T-cell (primary cell): ENCODE results near the gene ZNRF2. TPM values are rescaled to one million over a fixed set of nuclear protein-coding genes. Genes with fewer than 3 reads are reported as not detected.

ENCODE experiments used
- ATAC-seq, 4 experiments: fragments of 200-7000 bp in 3 of 4; fragments of 150-1000 bp in 1 of 4; cut with Tn5 transposase; replicated peaks in 1 of 4; 1 replicate in 3 of 4; 2 replicates in 1 of 4; pipeline ENCODE4 v1.10.0; 2021; ENCODE audit warnings: moderate library complexity in 3 of 4, mild to moderate bottlenecking in 2 of 4, moderate number of reproducible peaks in 1 of 4
- CTCF ChIA-PET, 2 donors: fragments of 300-600 bp; sonication (Branson Sonifier 250); formaldehyde crosslinking; loops; one replicate each; lab custom pipeline; 2022; ENCODE audit warnings: antibody characterized with exemption in 2 of 2; lab: Charles Lee
- POLR2A ChIA-PET, 2 donors: fragments of 300-600 bp; sonication (Branson Sonifier 250); formaldehyde crosslinking; loops; one replicate each; lab custom pipeline; 2022; ENCODE audit warnings: antibody characterized with exemption in 2 of 2; lab: Charles Lee
- DNase-seq, 35 experiments: peaks; one replicate each; pipeline versions ENCODE4 v3.0.0 to v3.0.0-alpha.2; 2013 to 2023
- H3K27ac ChIP-seq: one replicate; pipeline ENCODE4 v1.5.1; 2013; ENCODE audit warnings: low read length
- H3K27me3 ChIP-seq, 2 experiments: replicated peaks in 1 of 2; 1 replicate in 1 of 2; 2 replicates in 1 of 2; pipeline versions ENCODE4 v1.6.1 to v1.7.0; 2013; ENCODE audit warnings: low read length in 1 of 2, mixed read lengths in 1 of 2; ENCODE audit not compliant: control insufficient read depth in 2 of 2, insufficient read depth in 2 of 2; ENCODE audit errors: extremely low read depth in 1 of 2
- H3K36me3 ChIP-seq, 2 donors: 1 replicate in 1 of 2; 2 replicates in 1 of 2; pipeline versions ENCODE4 v1.6.1 to v1.7.0; 2013; ENCODE audit warnings: low read length in 1 of 2; ENCODE audit not compliant: control insufficient read depth in 2 of 2, insufficient read depth in 1 of 2; ENCODE audit errors: extremely low read depth in 1 of 2
- H3K4me1 ChIP-seq, 2 experiments: 1 replicate in 1 of 2; 2 replicates in 1 of 2; pipeline versions ENCODE4 v1.6.1 to v1.7.0; 2013; ENCODE audit warnings: low read length in 2 of 2, mixed read lengths in 1 of 2; ENCODE audit not compliant: insufficient read depth in 2 of 2, control insufficient read depth in 1 of 2; ENCODE audit errors: extremely low read depth in 1 of 2
- H3K4me3 ChIP-seq, 2 donors: 1 replicate in 1 of 2; 2 replicates in 1 of 2; pipeline versions ENCODE4 v1.5.1 to v1.7.0; 2013; ENCODE audit warnings: mild to moderate bottlenecking in 2 of 2, low read length in 1 of 2, moderate library complexity in 1 of 2; ENCODE audit not compliant: control insufficient read depth in 1 of 2; ENCODE audit errors: extremely low read depth in 1 of 2
- H3K9me3 ChIP-seq: 2 replicates; pipeline ENCODE4 v1.7.0; 2013
- H3K27ac Mint-ChIP-seq, 2 donors: one replicate each; pipeline ENCODE4 v1.8.0; 2020 to 2021; ENCODE audit warnings: mild to moderate bottlenecking in 2 of 2, mixed read lengths in 2 of 2
- H3K27me3 Mint-ChIP-seq, 2 donors: one replicate each; pipeline ENCODE4 v1.8.0; 2021 to 2022; ENCODE audit warnings: mixed read lengths in 2 of 2
- H3K36me3 Mint-ChIP-seq: one replicate; pipeline ENCODE4 v1.8.0; 2021; ENCODE audit warnings: mixed read lengths
- H3K4me1 Mint-ChIP-seq, 3 donors: one replicate each; pipeline ENCODE4 v1.8.0; 2020 to 2022; ENCODE audit warnings: mixed read lengths in 3 of 3, mild to moderate bottlenecking in 1 of 3
- H3K4me3 Mint-ChIP-seq, 3 donors: one replicate each; pipeline ENCODE4 v1.8.0; 2020 to 2022; ENCODE audit warnings: mild to moderate bottlenecking in 3 of 3, mixed read lengths in 3 of 3, moderate library complexity in 3 of 3
- H3K9me3 Mint-ChIP-seq, 3 donors: one replicate each; pipeline ENCODE4 v1.8.0; 2020 to 2022; ENCODE audit warnings: mixed read lengths in 3 of 3
- WGBS: methylation state at CpG from one replicate; pipeline ENCODE4 v1.1.5; 2013; ENCODE audit warnings: missing lambda C conversion rate; ENCODE audit not compliant: insufficient coverage; 5-methylcytosine and 5-hydroxymethylcytosine counted together
- total RNA-seq, 35 experiments: library from RNA in 6 of 35; stranded (reverse) in 6 of 35; fragments of 120-200 nt in 1 of 35; gene quantifications; one replicate each; pipeline versions ENCODE4 v1.2.1 to v1.2.4 and lab custom pipeline; 2013 to 2026

Gene ZNRF2
- total RNA-seq, 5 donors from 2014 or later (not counting 1 experiment from before 2014, with no cell fraction given), result 22.4 to 38.4 (median 30.8) TPM

DNA sequence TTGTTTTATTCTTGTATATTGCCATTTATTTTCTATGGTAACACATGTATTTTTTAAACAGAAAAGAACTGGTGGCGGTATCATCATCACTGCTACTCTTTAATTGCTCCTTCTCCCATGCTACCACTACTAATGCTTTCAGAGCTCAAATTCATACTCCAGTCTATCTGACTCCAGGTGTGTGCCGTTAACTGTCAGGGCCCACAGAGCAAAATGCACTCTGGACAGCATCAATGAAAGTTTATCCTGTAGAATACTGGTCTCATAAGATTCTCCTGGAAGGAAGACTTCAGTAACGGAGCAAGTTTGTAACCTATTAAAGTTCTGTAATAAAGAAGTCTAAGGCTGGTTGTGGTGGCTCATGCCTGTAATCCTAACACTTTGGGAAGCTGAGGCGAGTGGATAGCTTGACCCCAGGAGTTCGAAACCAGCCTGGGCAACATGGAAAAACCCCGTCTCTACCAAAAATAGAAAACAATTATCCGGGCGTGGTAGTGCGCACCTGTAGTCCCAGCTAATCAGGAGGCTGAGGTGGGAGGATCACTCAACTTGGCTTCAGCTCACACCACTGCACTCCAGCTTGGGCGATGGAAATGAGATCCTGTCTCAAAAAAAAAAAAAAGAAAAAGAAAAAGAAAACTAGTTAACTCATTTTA, 18.4 kb downstream of the ZNRF2 start:
- Mint-ChIP-seq H3K9me3 (no peaks in the 10 kb centered on the region), H3K27ac (no peak overlapping the region), H3K4me1 (peaks cover 67 to 75% (median 72%) of the 10 kb centered on the region in 3 donors), H3K36me3 (peaks cover 3% of the 10 kb centered on the region), H3K27me3 (no peaks in the 10 kb centered on the region), H3K4me3 (no peak overlapping the region)
- Histone ChIP-seq H3K4me3 (no peak overlapping the region), H3K27ac (no peak overlapping the region), H3K27me3 (no peaks in the 10 kb centered on the region), H3K36me3 (no peaks in the 10 kb centered on the region), H3K4me1 (peaks cover 4 to 6% of the 10 kb centered on the region in 2 experiments), H3K9me3 (no peaks in the 10 kb centered on the region)
- POLR2A ChIA-PET, result no interaction called here
- WGBS, result 98% methylated on average over 5 of the region's 10 CpGs
- DNase-seq, result no peak
- CTCF ChIA-PET, result interaction anchor here in 1 of 2 donors (0.9 kb wide), 1 partner anchor 23 kb away, joined by 3 read pairs; no protein-coding TSS in a partner anchor
- no peak for ATAC-seq

- no peak for DNase-seq
- Histone ChIP-seq H3K27ac (no peak overlapping the region), H3K27me3 (no peaks in the 10 kb centered on the region), H3K4me1 (peaks cover 4 to 6% of the 10 kb centered on the region in 2 experiments), H3K9me3 (no peaks in the 10 kb centered on the region), H3K4me3 (no peak overlapping the region), H3K36me3 (no peaks in the 10 kb centered on the region)
- ATAC-seq, result no peak
- CTCF ChIA-PET, result interaction anchor here in 1 of 2 donors (0.6 to 0.9 kb wide), 2 partner anchors 22 to 155 kb away, joined by 3 to 4 read pairs; no protein-coding TSS in a partner anchor
- no peaks in the 10 kb centered on the region for H3K9me3 Mint-ChIP-seq
- H3K4me3 Mint-ChIP-seq, result no peak overlapping the region
- H3K36me3 Mint-ChIP-seq, result peaks cover 3% of the 10 kb centered on the region
- WGBS, result no CpG with 5 or more reads among the region's 1 CpG
- no peaks in the 10 kb centered on the region for H3K27me3 Mint-ChIP-seq
- no peak overlapping the region for H3K27ac Mint-ChIP-seq
- peaks cover 70 to 78% (median 70%) of the 10 kb centered on the region in 3 donors for H3K4me1 Mint-ChIP-seq
- POLR2A ChIA-PET, result interaction anchor here in 1 of 2 donors (0.6 kb wide), 1 partner anchor 19 kb away, joined by 4 read pairs; no protein-coding TSS in a partner anchor
Measured at GRCh38 chr7:30303312-30304039, 19.1 kb downstream of the ZNRF2 start.

DNA sequence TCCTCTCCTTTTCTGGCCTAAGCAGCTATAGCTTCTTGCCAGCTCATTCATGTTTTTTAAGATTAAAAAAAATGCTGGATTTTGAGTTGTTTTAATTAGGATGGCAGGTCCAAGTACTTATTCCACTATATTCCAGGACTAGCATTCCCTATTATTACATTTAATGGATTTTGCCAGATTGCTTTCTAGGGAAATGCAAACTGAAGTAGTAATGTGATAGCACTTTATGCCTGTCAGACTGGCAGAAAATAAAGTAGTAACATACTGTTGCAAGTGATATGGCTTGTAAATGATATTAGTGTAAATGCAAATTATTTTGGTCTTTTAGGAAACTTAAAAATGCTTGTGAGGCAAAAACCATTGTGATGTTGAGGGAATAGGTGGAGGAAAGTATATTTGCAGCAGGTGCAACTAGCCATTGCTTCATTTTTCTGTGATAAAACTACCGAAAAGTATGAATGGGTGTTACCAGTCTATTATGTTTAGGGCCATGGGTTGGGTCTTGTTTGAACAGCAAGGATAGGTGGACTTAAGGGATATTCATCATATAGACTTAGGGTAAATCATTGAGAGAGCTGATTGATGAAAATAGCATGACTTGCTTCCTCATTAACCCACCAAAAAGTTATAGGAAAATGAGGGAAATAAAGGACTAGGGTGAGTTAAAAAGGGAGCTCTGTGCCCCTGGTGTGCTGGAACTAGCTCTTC, 19.9 kb downstream of the ZNRF2 start:
- peaks cover 71 to 77% (median 74%) of the 10 kb centered on the region in 3 donors for H3K4me1 Mint-ChIP-seq
- no peak overlapping the region for H3K4me3 Mint-ChIP-seq

DNA sequence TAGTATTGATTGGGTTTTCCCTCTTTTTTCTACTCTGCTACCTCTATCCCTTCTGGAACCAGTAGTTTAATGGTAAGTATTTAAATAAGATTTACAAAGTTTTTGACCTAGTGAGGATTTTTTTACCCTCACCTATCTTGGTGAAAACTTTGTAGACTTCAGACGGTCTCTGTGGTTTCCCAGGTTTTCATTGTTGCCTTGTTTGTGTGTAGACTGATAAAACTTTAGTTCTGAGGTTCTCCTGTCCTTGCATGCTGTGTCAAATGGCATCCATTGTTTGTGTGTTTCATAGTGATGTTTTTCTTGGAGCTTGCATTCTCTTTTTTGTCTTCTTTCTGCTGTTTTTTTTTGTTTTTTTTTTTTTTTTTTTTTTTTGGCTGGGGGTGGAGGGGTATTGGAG, 22.6 kb downstream of the ZNRF2 start:
- DNase-seq, result peak in 1 of 35 experiments; percentile 33
- peak in 2 of 4 experiments; percentile 51 to 53 for ATAC-seq
- Mint-ChIP-seq H3K4me1 (peaks cover 78 to 87% (median 82%) of the 10 kb centered on the region in 3 donors), H3K27me3 (no peaks in the 10 kb centered on the region), H3K9me3 (no peaks in the 10 kb centered on the region), H3K36me3 (peaks cover 3% of the 10 kb centered on the region), H3K4me3 (peak overlapping the region in 1 of 3 donors; percentile 42), H3K27ac (peak overlapping the region in 1 of 2 donors; percentile 25)
- ChIA-PET CTCF (interaction anchor here in 1 of 2 donors (0.7 to 1.1 kb wide), 2 partner anchors 21 to 203 kb away, joined by 3 to 7 read pairs; no protein-coding TSS in a partner anchor), POLR2A (interaction anchor here (0.6 to 0.7 kb wide), 3 partner anchors 15 to 376 kb away, joined by 5 to 9 read pairs (median 6); no protein-coding TSS in a partner anchor)
- H3K36me3 ChIP-seq, result no peaks in the 10 kb centered on the region
- peaks cover 0 to 4% of the 10 kb centered on the region in 2 experiments for H3K4me1 ChIP-seq
- no peaks in the 10 kb centered on the region for H3K27me3 ChIP-seq
- no peaks in the 10 kb centered on the region for H3K9me3 ChIP-seq
- whole genome bisulfite sequencing, result no CpG with 5 or more reads among the region's 1 CpG
- H3K27ac ChIP-seq, result no peak overlapping the region
- no peak overlapping the region for H3K4me3 ChIP-seq

More for the DNA sequence above, 19.9 kb downstream of the ZNRF2 start:
- 83% methylated on average over 1 of the region's 1 CpG for WGBS
- DNase-seq, result no peak
- Mint-ChIP-seq H3K27me3 (no peaks in the 10 kb centered on the region), H3K9me3 (no peaks in the 10 kb centered on the region), H3K36me3 (peaks cover 3% of the 10 kb centered on the region), H3K27ac (no peak overlapping the region)
- Histone ChIP-seq H3K4me3 (no peak overlapping the region), H3K4me1 (peaks cover 4% of the 10 kb centered on the region in 2 experiments), H3K9me3 (no peaks in the 10 kb centered on the region), H3K27ac (no peak overlapping the region), H3K36me3 (no peaks in the 10 kb centered on the region), H3K27me3 (no peaks in the 10 kb centered on the region)
- no peak for ATAC-seq
- ChIA-PET CTCF (interaction anchor here in 1 of 2 donors (0.6 kb wide), 1 partner anchor 154 kb away, joined by 4 read pairs; no protein-coding TSS in a partner anchor), POLR2A (interaction anchor here (0.6 kb wide), 3 partner anchors 18 to 21 kb away, joined by 4 to 5 read pairs (median 4); no protein-coding TSS in a partner anchor)

DNA sequence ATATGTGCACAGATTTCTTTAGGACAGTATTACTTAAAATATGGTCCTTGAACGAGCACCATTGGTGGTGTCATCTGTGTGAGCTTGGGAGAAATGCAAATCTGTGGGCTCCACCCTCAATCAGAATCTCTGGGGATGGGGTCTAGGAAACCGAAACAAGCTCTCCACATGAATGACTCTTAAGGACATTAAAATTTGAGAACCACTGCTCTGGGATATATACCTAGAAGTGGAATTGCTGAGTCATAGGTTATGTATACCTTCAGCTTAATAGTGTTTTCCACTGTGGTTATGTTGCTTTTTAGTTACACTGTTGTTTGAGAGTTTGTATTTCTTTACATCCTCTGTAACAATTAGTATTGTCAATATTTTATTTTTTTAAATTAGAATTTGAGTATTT, 24.0 kb downstream of the ZNRF2 start:
- Histone ChIP-seq H3K9me3 (no peaks in the 10 kb centered on the region), H3K4me1 (peaks cover 0 to 4% of the 10 kb centered on the region in 2 experiments), H3K4me3 (no peak overlapping the region), H3K27ac (no peak overlapping the region), H3K27me3 (no peaks in the 10 kb centered on the region), H3K36me3 (no peaks in the 10 kb centered on the region)
- H3K36me3 Mint-ChIP-seq, result no peaks in the 10 kb centered on the region
- H3K9me3 Mint-ChIP-seq, result no peaks in the 10 kb centered on the region
- 71% methylated on average over 1 of the region's 2 CpGs for WGBS
- POLR2A ChIA-PET, result interaction anchor here in 1 of 2 donors (0.6 kb wide), 1 partner anchor 22 kb away, joined by 3 read pairs; no protein-coding TSS in a partner anchor
- H3K4me3 Mint-ChIP-seq, result no peak overlapping the region
- no peaks in the 10 kb centered on the region for H3K27me3 Mint-ChIP-seq
- DNase-seq (no peak), ATAC-seq (no peak)
- CTCF ChIA-PET, result no interaction called here
- H3K4me1 Mint-ChIP-seq, result peaks cover 74 to 84% (median 83%) of the 10 kb centered on the region in 3 donors
- no peak overlapping the region for H3K27ac Mint-ChIP-seq
